HCT116 (cell line): ENCODE results near the gene OR4E1.

ENCODE experiments used
- EZH2 ChIP-seq: fragments of 200-600 bp; sonication (generic); IDR thresholded peaks from 2 replicates; pipeline ENCODE4 v1.6.1; 2017; ENCODE audit warnings: antibody characterized with exemption, mixed run types
- EZH2phosphoT487 ChIP-seq: fragments of 200-600 bp; IDR thresholded peaks from 2 replicates; pipeline ENCODE4 v1.6.1; 2018; ENCODE audit warnings: antibody characterized with exemption, borderline replicate concordance
- FOSL1 ChIP-seq: IDR thresholded peaks from 2 replicates; pipeline ENCODE4 v1.6.1; 2012; ENCODE audit warnings: low read depth
- JUND ChIP-seq: IDR thresholded peaks from 2 replicates; pipeline ENCODE4 v1.6.1; 2012
- POLR2A ChIP-seq: IDR thresholded peaks from 2 replicates; pipeline ENCODE4 v1.7.0; 2011; ENCODE audit warnings: borderline replicate concordance; ENCODE audit not compliant: insufficient read depth, insufficient read length; ENCODE audit errors: extremely low read depth
- POLR2AphosphoS5 ChIP-seq: IDR thresholded peaks from 2 replicates; pipeline ENCODE4 v1.6.1; 2011; ENCODE audit warnings: mild to moderate bottlenecking, low read depth, low read length, moderate library complexity
- RAD21 ChIP-seq: IDR thresholded peaks from 2 replicates; pipeline ENCODE4 v1.6.1; 2012; ENCODE audit warnings: low read depth, mild to moderate bottlenecking
- SRF ChIP-seq: IDR thresholded peaks from 2 replicates; pipeline ENCODE4 v1.6.1; 2012; ENCODE audit warnings: low read depth
- TCF7L2 ChIP-seq: IDR thresholded peaks from 2 replicates; pipeline ENCODE4 v1.7.0; 2011; ENCODE audit warnings: borderline replicate concordance, inconsistent platforms; ENCODE audit not compliant: insufficient read depth, insufficient read length; ENCODE audit errors: extremely low read depth
- ZFX ChIP-seq: fragments of 450-650 bp; IDR thresholded peaks from 2 replicates; pipeline ENCODE4 v1.6.1; 2017
- ZNF274 ChIP-seq: fragments of 200-500 bp; sonication (Bioruptor generic); IDR thresholded peaks from 2 replicates; pipeline ENCODE4 v1.6.1; 2014; ENCODE audit warnings: mild to moderate bottlenecking, low read depth, low read length, inconsistent platforms
- TF ChIP-seq, protein P1 (sequence below), 3 experiments: fragments of 200-600 bp in 1 of 3; sonication (generic) in 1 of 3; IDR thresholded peaks in 2 of 3; conservative IDR thresholded peaks in 1 of 3; 2 replicates each; pipeline ENCODE4 v1.5.1; 2012 to 2017; ENCODE audit warnings: low read depth in 2 of 3, low read length in 2 of 3, antibody characterized with exemption in 1 of 3, borderline replicate concordance in 1 of 3, control low read depth in 1 of 3, mild to moderate bottlenecking in 1 of 3, mixed read lengths in 1 of 3, mixed run types in 1 of 3, moderate library complexity in 1 of 3; ENCODE audit not compliant: insufficient read depth in 1 of 3
- TF ChIP-seq, protein P2 (sequence below): IDR thresholded peaks from 2 replicates; pipeline ENCODE4 v1.6.1; 2012; ENCODE audit warnings: low read depth
- TF ChIP-seq, protein P3 (sequence below): IDR thresholded peaks from 2 replicates; pipeline ENCODE4 v1.6.1; 2012

DNA sequence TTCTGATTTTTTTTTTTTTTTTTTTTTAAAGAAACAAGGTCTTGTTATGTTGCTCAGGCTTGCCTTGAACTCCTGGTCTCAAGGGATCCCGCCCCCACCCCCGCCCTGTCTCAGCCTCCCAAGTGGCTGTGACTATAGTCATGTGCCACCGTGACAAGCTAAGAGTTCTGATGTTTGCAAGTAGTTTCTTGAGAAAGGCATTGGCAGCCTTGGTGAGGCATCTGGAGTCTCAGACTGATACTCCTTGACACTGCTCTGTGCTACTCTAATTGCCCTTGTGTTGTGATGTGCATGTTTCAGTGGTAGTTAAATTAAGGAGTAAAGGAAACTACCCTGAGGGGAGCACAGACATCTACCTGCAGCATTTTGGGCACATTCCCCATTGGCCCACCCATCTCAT lies 46.2 kb upstream of the OR4E1 start:
- TF ChIP-seq, protein P1, sequence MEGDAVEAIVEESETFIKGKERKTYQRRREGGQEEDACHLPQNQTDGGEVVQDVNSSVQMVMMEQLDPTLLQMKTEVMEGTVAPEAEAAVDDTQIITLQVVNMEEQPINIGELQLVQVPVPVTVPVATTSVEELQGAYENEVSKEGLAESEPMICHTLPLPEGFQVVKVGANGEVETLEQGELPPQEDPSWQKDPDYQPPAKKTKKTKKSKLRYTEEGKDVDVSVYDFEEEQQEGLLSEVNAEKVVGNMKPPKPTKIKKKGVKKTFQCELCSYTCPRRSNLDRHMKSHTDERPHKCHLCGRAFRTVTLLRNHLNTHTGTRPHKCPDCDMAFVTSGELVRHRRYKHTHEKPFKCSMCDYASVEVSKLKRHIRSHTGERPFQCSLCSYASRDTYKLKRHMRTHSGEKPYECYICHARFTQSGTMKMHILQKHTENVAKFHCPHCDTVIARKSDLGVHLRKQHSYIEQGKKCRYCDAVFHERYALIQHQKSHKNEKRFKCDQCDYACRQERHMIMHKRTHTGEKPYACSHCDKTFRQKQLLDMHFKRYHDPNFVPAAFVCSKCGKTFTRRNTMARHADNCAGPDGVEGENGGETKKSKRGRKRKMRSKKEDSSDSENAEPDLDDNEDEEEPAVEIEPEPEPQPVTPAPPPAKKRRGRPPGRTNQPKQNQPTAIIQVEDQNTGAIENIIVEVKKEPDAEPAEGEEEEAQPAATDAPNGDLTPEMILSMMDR (IDR thresholded peaks at IDR 0.05 in 2 of 3, conservative IDR thresholded peaks at IDR 0.05 in 1 of 3; ENCODE audit: borderline replicate concordance in 1 of 3, insufficient read depth in 1 of 3, low read depth in 2 of 3, low read length in 2 of 3) = no peak
- TF ChIP-seq POLR2AphosphoS5 (no peak), EZH2 (no peak), POLR2A (no peak), TCF7L2 (no peak), ZNF274 (no peak), EZH2phosphoT487 (no peak), ZFX (no peak), FOSL1 (no peak), SRF (no peak), RAD21 (no peak), JUND (no peak)
- TF ChIP-seq, protein P2, sequence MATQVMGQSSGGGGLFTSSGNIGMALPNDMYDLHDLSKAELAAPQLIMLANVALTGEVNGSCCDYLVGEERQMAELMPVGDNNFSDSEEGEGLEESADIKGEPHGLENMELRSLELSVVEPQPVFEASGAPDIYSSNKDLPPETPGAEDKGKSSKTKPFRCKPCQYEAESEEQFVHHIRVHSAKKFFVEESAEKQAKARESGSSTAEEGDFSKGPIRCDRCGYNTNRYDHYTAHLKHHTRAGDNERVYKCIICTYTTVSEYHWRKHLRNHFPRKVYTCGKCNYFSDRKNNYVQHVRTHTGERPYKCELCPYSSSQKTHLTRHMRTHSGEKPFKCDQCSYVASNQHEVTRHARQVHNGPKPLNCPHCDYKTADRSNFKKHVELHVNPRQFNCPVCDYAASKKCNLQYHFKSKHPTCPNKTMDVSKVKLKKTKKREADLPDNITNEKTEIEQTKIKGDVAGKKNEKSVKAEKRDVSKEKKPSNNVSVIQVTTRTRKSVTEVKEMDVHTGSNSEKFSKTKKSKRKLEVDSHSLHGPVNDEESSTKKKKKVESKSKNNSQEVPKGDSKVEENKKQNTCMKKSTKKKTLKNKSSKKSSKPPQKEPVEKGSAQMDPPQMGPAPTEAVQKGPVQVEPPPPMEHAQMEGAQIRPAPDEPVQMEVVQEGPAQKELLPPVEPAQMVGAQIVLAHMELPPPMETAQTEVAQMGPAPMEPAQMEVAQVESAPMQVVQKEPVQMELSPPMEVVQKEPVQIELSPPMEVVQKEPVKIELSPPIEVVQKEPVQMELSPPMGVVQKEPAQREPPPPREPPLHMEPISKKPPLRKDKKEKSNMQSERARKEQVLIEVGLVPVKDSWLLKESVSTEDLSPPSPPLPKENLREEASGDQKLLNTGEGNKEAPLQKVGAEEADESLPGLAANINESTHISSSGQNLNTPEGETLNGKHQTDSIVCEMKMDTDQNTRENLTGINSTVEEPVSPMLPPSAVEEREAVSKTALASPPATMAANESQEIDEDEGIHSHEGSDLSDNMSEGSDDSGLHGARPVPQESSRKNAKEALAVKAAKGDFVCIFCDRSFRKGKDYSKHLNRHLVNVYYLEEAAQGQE = no peak
- TF ChIP-seq, protein P3, sequence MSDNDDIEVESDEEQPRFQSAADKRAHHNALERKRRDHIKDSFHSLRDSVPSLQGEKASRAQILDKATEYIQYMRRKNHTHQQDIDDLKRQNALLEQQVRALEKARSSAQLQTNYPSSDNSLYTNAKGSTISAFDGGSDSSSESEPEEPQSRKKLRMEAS = no peak
